Astrocyte (in vitro differentiated cells and primary cell): ENCODE data around the gene SLC16A7. TPM values are rescaled to one million over a fixed set of nuclear protein-coding genes. Genes with fewer than 3 reads are reported as not detected.

Experiments used
- DNase-seq: peaks from one replicate; pipeline ENCODE4 v3.0.0-alpha.2; 2010; ENCODE audit warnings: low read depth
- FAIRE-seq: peaks from 2 replicates; lab custom pipeline; 2011; peaks lifted over from hg19 to GRCh38; lab: Jason Lieb, UNC
- H2AFZ ChIP-seq: 2 replicates; pipeline ENCODE4 v1.6.0; 2012; ENCODE audit warnings: low read depth, low read length, inconsistent platforms
- H3K27ac ChIP-seq: 2 replicates; pipeline ENCODE4 v1.5.1; 2011; ENCODE audit warnings: low read depth, low read length, inconsistent platforms
- H3K27me3 ChIP-seq: 2 replicates; pipeline ENCODE4 v1.6.0; 2011; ENCODE audit warnings: low read length, inconsistent platforms; ENCODE audit not compliant: insufficient read depth
- H3K36me3 ChIP-seq: 2 replicates; pipeline ENCODE4 v1.5.1; 2011; ENCODE audit warnings: low read length, inconsistent platforms; ENCODE audit not compliant: insufficient read depth
- H3K4me1 ChIP-seq: 2 replicates; pipeline ENCODE4 v1.5.1; 2011; ENCODE audit warnings: low read length, inconsistent platforms; ENCODE audit not compliant: insufficient read depth
- H3K4me2 ChIP-seq: 2 replicates; pipeline ENCODE4 v1.6.0; 2012; ENCODE audit warnings: low read length, inconsistent platforms
- H3K4me3 ChIP-seq: 2 replicates; pipeline ENCODE4 v1.5.1; 2011; ENCODE audit warnings: low read depth, mild to moderate bottlenecking, low read length, inconsistent platforms; ENCODE audit not compliant: insufficient read depth
- H3K79me2 ChIP-seq: 2 replicates; pipeline ENCODE4 v1.6.0; 2012; ENCODE audit warnings: mild to moderate bottlenecking, low read length, inconsistent platforms; ENCODE audit not compliant: insufficient read depth
- H3K9ac ChIP-seq: 2 replicates; pipeline ENCODE4 v1.6.0; 2012; ENCODE audit warnings: mild to moderate bottlenecking, low read length, inconsistent platforms
- H3K9me3 ChIP-seq: 2 replicates; pipeline ENCODE4 v1.5.1; 2012; ENCODE audit warnings: low read depth, mild to moderate bottlenecking, low read length, inconsistent platforms; ENCODE audit not compliant: insufficient read depth
- H4K20me1 ChIP-seq: 2 replicates; pipeline ENCODE4 v1.6.0; 2012; ENCODE audit warnings: low read length, inconsistent platforms; ENCODE audit not compliant: insufficient read depth
- H3K27ac Mint-ChIP-seq: one replicate; pipeline ENCODE4 v1.8.0; 2021; ENCODE audit warnings: mild to moderate bottlenecking, mixed read lengths; ENCODE audit not compliant: unreplicated experiment
- H3K27me3 Mint-ChIP-seq: one replicate; pipeline ENCODE4 v1.8.0; 2021; ENCODE audit warnings: low read depth, mixed read lengths; ENCODE audit not compliant: unreplicated experiment
- H3K36me3 Mint-ChIP-seq: one replicate; pipeline ENCODE4 v1.8.0; 2021; ENCODE audit warnings: low read depth, mixed read lengths; ENCODE audit not compliant: unreplicated experiment
- H3K4me1 Mint-ChIP-seq: one replicate; pipeline ENCODE4 v1.8.0; 2021; ENCODE audit warnings: low read depth, mixed read lengths; ENCODE audit not compliant: unreplicated experiment
- H3K4me3 Mint-ChIP-seq: one replicate; pipeline ENCODE4 v1.8.0; 2021; ENCODE audit warnings: mild to moderate bottlenecking, moderate library complexity, mixed read lengths; ENCODE audit not compliant: unreplicated experiment
- H3K9me3 Mint-ChIP-seq: one replicate; pipeline ENCODE4 v1.8.0; 2021; ENCODE audit warnings: mild to moderate bottlenecking, mixed read lengths; ENCODE audit not compliant: unreplicated experiment
- CTCF ChIP-seq: IDR thresholded peaks from 2 replicates; pipeline ENCODE4 v1.5.1; 2011; ENCODE audit warnings: low read depth, mild to moderate bottlenecking, inconsistent platforms, low read length, moderate library complexity; ENCODE audit not compliant: insufficient read depth
- EZH2 ChIP-seq: IDR thresholded peaks from 2 replicates; pipeline ENCODE4 v1.6.1; 2012; ENCODE audit warnings: mild to moderate bottlenecking, low read length, inconsistent platforms; ENCODE audit not compliant: insufficient read depth
- total RNA-seq: library from RNA; stranded (reverse); gene quantifications from 2 replicates; pipeline ENCODE4 v1.2.1, GENCODE V29; 2021

SLC16A7 gene
- total RNA-seq, 1 donor from 2014 or later: 4.5 TPM

- H3K27me3 ChIP-seq: no peaks in the 10 kb centered on the region
- no peaks in the 10 kb centered on the region for H3K9me3 ChIP-seq
- no peaks in the 10 kb centered on the region for H3K79me2 ChIP-seq
- no peak for TF ChIP-seq CTCF
- no peak for TF ChIP-seq EZH2
- H3K4me1 ChIP-seq: no peaks in the 10 kb centered on the region
- H3K27me3 Mint-ChIP-seq: no peaks in the 10 kb centered on the region
- H3K27ac Mint-ChIP-seq: peak overlapping the region; percentile 21
- H3K4me2 ChIP-seq: no peak overlapping the region
- no peaks in the 10 kb centered on the region for H4K20me1 ChIP-seq
- H2AFZ ChIP-seq: no peak overlapping the region
- no peaks in the 10 kb centered on the region for H3K36me3 ChIP-seq
- no peak overlapping the region for H3K4me3 ChIP-seq
- H3K36me3 Mint-ChIP-seq: no peaks in the 10 kb centered on the region
- H3K9ac ChIP-seq: no peak overlapping the region
- no peak for FAIRE-seq
- H3K4me3 Mint-ChIP-seq: no peak overlapping the region
- H3K27ac ChIP-seq: no peak overlapping the region
- no peak for DNase-seq
- H3K9me3 Mint-ChIP-seq: no peaks in the 10 kb centered on the region
- H3K4me1 Mint-ChIP-seq: peaks cover 3% of the 10 kb centered on the region
Measured at GRCh38 chr12:59827767-59828166, 231.9 kb downstream of the SLC16A7 start.

GRCh38 chr12:59828521-59828920 is 232.7 kb downstream of the SLC16A7 start:
- no peaks in the 10 kb centered on the region for H3K27me3 ChIP-seq
- no peaks in the 10 kb centered on the region for H4K20me1 ChIP-seq
- H3K79me2 ChIP-seq: no peaks in the 10 kb centered on the region
- FAIRE-seq (no peak), DNase-seq (no peak)
- Mint-ChIP-seq H3K9me3 (no peaks in the 10 kb centered on the region), H3K4me1 (peaks cover 3% of the 10 kb centered on the region), H3K36me3 (no peaks in the 10 kb centered on the region), H3K27ac (peak overlapping the region; percentile 75), H3K27me3 (no peaks in the 10 kb centered on the region), H3K4me3 (no peak overlapping the region)
- H3K4me3 ChIP-seq: no peak overlapping the region
- no peaks in the 10 kb centered on the region for H3K4me1 ChIP-seq
- H3K36me3 ChIP-seq: no peaks in the 10 kb centered on the region
- TF ChIP-seq CTCF (no peak), EZH2 (no peak)
- H3K9me3 ChIP-seq: no peaks in the 10 kb centered on the region
- H3K4me2 ChIP-seq: no peak overlapping the region
- no peak overlapping the region for H3K27ac ChIP-seq
- no peak overlapping the region for H2AFZ ChIP-seq
- no peak overlapping the region for H3K9ac ChIP-seq

- Mint-ChIP-seq H3K4me3 (no peak overlapping the region), H3K9me3 (no peaks in the 10 kb centered on the region), H3K27me3 (no peaks in the 10 kb centered on the region), H3K27ac (no peak overlapping the region), H3K36me3 (no peaks in the 10 kb centered on the region), H3K4me1 (peaks cover 3% of the 10 kb centered on the region)
- H3K4me3 ChIP-seq: no peak overlapping the region
- no peak overlapping the region for H3K4me2 ChIP-seq
- DNase-seq: no peak
- H3K27me3 ChIP-seq: no peaks in the 10 kb centered on the region
- H3K79me2 ChIP-seq: no peaks in the 10 kb centered on the region
- no peaks in the 10 kb centered on the region for H3K9me3 ChIP-seq
- no peak for TF ChIP-seq EZH2
- TF ChIP-seq CTCF: no peak
- no peak for FAIRE-seq
- H3K4me1 ChIP-seq: no peaks in the 10 kb centered on the region
- no peak overlapping the region for H3K27ac ChIP-seq
- H3K9ac ChIP-seq: no peak overlapping the region
- H4K20me1 ChIP-seq: no peaks in the 10 kb centered on the region
- H2AFZ ChIP-seq: no peak overlapping the region
- H3K36me3 ChIP-seq: no peaks in the 10 kb centered on the region
Measured at GRCh38 chr12:59833408-59833807, 237.6 kb downstream of the SLC16A7 start.
